ENCODE data around the gene BRD3OS.
"Not testable (repeated sequence)": the region's sequence is repeated elsewhere in the genome, so short reads cannot be mapped to it uniquely, and the experiment has no call there.

BRD3OS gene

DNA sequence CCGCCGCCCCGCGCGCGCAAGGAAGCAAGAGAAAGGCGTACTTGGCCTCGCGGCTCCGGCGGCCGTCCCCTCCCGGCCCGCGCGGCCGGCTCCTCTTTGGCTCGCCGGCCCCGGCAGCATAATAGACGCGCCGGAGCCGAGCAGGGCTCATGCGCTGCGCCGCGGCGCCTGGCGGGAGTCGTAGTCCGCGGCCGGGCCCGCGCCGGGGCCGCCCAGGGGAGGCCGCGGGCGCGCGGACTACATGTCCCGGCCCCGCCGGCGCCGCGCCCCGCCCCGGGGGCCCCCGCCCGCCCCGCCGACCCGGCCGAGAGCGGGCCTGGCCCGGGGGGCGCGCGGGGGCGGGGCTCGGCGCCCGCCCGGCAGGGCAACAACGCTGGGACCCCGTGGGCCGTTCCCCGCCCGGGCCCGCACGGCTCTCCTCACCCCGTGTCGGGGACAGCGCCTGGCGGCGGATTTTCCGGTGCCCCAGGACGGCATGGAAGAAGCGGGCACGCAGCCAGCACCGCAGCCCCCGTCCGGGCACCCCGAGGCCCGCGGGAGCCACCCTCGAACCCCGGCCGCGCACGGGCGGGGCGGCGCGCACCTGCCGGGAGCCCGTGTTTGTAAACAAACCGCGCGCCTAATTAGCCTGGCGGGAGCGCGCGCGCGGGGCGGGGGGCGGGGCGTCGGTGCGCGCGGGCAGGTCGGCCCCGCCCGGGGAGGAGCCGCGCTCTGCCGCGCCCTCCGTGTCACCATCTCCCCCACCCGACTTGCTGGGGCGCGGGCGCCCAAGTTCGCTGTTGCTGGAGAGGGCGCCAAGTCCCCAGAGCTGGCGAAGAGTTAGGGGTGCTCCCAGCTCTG lies 42.8 kb downstream of the BRD3OS start, which contains the start of gene BRD3:
TSS of gene BRD3 (minus strand) at position 123 of the 840 bp plus-strand sequence. CDS start 14,549 bp downstream, outside the sequence.
- peak; percentile 89 for ATAC-seq (ENCODE audit: low read depth)
- no peaks in the 10 kb centered on the region for H3K36me3 ChIP-seq (ENCODE audit: low read depth)

DNA sequence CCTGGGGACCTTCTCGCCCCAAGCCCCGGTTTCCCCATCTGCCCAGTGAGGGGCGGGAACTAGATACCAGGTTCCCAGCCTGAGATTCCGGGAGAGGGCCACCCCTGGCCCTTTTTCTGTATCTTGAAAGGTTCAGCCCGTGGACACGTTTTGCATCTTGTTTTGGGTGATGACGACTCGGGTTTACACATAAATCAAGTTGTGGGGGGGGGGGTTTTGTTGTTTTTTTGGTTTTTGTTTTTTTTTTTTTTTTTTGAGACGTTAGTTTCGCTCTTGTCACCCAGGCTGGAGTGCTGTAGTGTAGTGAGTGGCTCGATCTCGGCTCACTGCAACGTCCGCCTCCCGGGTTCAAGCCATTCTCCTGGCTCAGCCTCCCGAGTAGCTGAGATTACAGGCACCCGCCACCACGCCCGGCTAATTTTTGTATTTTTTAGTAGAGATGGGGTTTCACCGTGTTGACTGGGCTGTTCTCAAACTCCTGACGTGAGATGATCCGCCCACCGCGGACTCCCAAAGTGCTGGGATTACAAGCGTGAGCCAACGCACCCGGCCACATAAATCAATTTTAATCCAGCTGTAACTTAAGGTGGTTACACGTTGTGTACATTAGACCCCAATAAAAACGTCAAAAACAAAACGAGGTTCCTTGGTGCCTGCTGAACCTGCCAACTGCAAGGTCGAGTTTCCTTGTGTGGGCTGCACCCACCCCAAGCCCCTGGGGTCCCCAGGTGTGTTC lies 43.6 kb downstream of the BRD3OS start:
- Histone ChIP-seq H3K4me1 (ENCODE audit: insufficient read depth, poor library complexity, severe bottlenecking) (no peaks in the 10 kb centered on the region), H3K27ac (ENCODE audit: poor library complexity, severe bottlenecking) (no peak overlapping the region), H3K36me3 (ENCODE audit: low read depth) (no peaks in the 10 kb centered on the region), H3K9me3 (ENCODE audit: severe bottlenecking) (no peaks in the 10 kb centered on the region), H3K4me3 (ENCODE audit: severe bottlenecking) (peak overlapping the region; percentile 99), H3K27me3 (ENCODE audit: insufficient read depth, poor library complexity, severe bottlenecking) (peaks cover 10% of the 10 kb centered on the region)
- no peak for ATAC-seq (ENCODE audit: low read depth)
- no peak for DNase-seq (ENCODE audit: low spot score)
- TF ChIP-seq, protein P1, sequence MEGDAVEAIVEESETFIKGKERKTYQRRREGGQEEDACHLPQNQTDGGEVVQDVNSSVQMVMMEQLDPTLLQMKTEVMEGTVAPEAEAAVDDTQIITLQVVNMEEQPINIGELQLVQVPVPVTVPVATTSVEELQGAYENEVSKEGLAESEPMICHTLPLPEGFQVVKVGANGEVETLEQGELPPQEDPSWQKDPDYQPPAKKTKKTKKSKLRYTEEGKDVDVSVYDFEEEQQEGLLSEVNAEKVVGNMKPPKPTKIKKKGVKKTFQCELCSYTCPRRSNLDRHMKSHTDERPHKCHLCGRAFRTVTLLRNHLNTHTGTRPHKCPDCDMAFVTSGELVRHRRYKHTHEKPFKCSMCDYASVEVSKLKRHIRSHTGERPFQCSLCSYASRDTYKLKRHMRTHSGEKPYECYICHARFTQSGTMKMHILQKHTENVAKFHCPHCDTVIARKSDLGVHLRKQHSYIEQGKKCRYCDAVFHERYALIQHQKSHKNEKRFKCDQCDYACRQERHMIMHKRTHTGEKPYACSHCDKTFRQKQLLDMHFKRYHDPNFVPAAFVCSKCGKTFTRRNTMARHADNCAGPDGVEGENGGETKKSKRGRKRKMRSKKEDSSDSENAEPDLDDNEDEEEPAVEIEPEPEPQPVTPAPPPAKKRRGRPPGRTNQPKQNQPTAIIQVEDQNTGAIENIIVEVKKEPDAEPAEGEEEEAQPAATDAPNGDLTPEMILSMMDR (IDR thresholded peaks at IDR 0.05; ENCODE audit: poor library complexity, severe bottlenecking): peak; percentile 11

More for the DNA sequence above, 42.8 kb downstream of the BRD3OS start, which contains the start of gene BRD3:
- H3K27ac ChIP-seq (ENCODE audit: poor library complexity, severe bottlenecking): peak within 1 kb of the TSS; percentile 68
- peak within 1 kb of the TSS; percentile 99 for H3K4me3 ChIP-seq (ENCODE audit: severe bottlenecking)
- H3K27me3 ChIP-seq (ENCODE audit: insufficient read depth, poor library complexity, severe bottlenecking): peaks cover 10% of the 10 kb centered on the region
- TF ChIP-seq, protein P1 (IDR thresholded peaks at IDR 0.05; ENCODE audit: poor library complexity, severe bottlenecking): no peak
- peak; percentile 81 for DNase-seq (ENCODE audit: low spot score)
- no peaks in the 10 kb centered on the region for H3K4me1 ChIP-seq (ENCODE audit: insufficient read depth, poor library complexity, severe bottlenecking)
- no peaks in the 10 kb centered on the region for H3K9me3 ChIP-seq (ENCODE audit: severe bottlenecking)

DNA sequence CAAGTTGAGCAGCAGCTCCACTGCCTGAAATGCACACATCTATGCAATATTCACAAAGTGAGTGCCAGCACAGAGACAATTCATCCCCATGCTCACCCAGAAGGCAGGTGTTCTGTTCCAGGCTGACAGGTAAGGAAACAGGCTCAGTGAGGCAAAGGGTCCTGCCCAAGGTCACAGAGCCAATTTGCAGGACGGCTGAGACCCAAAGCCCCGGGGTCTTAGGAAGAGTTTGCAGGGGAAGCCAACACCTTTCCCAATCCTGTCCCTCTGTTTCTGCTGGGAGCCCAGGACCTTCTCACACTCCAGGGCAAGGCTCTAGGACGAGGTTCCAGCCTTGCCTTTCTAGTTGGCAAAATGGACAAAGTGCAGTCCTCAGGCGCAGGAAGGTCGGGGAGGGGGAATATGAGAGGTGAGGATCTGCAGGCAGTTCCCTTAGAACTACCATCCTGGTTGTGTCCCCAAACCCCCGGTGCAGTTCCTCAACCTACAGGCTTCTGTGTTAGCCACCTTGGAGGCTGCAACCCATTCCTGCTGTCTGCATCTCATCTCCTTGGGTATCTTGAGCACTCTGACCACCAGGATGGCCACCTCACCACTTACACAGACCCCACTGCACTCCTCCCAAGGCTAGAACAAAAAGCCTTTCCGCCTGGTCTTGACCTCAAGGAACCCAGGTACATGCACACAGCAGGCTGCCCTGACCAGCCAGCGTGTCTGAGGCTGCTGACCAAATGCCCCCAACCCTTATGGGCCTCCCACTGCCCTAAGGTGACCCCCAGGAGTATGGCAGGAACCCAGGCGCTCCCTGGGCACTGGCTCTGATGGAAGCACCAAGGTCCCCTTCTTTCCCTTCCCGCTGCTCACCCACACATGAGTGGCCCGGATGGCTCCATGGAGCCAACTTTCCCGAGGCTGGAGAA lies 44.5 kb downstream of the BRD3OS start:
- H3K9me3 ChIP-seq (ENCODE audit: severe bottlenecking): no peaks in the 10 kb centered on the region
- peaks cover 10% of the 10 kb centered on the region for H3K27me3 ChIP-seq (ENCODE audit: insufficient read depth, poor library complexity, severe bottlenecking)
- H3K4me1 ChIP-seq (ENCODE audit: insufficient read depth, poor library complexity, severe bottlenecking): no peaks in the 10 kb centered on the region
- H3K4me3 ChIP-seq (ENCODE audit: severe bottlenecking): no peak overlapping the region
- TF ChIP-seq, protein P1 (IDR thresholded peaks at IDR 0.05; ENCODE audit: poor library complexity, severe bottlenecking): no peak
- ATAC-seq (ENCODE audit: low read depth) (no peak), DNase-seq (ENCODE audit: low spot score) (no peak)
- H3K27ac ChIP-seq (ENCODE audit: poor library complexity, severe bottlenecking): no peak overlapping the region
- no peaks in the 10 kb centered on the region for H3K36me3 ChIP-seq (ENCODE audit: low read depth)

DNA sequence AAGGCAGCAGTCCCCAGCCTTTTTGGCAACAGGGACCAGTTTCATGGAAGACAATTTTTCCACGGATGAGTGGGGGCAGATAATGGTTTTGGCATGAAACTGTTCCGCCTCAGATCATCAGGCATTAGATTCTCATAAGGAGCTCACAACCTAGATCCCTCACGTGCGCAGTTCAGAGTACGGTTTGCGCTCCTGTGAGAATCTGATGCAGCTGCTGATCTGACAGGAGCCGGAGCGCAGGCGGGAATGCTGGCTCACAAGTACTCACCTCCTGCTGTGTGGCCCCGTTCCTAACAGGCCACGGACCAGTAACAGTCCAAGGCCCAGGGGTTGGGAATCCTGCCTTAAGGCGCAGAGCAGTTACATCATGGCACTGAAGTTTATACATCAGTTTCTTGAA lies 45.9 kb downstream of the BRD3OS start:
- Histone ChIP-seq H3K4me3 (ENCODE audit: severe bottlenecking) (no peak overlapping the region), H3K9me3 (ENCODE audit: severe bottlenecking) (no peaks in the 10 kb centered on the region), H3K27me3 (ENCODE audit: insufficient read depth, poor library complexity, severe bottlenecking) (peaks cover 10% of the 10 kb centered on the region), H3K4me1 (ENCODE audit: insufficient read depth, poor library complexity, severe bottlenecking) (no peaks in the 10 kb centered on the region), H3K36me3 (ENCODE audit: low read depth) (no peaks in the 10 kb centered on the region), H3K27ac (ENCODE audit: poor library complexity, severe bottlenecking) (no peak overlapping the region)
- TF ChIP-seq, protein P1 (IDR thresholded peaks at IDR 0.05; ENCODE audit: poor library complexity, severe bottlenecking): no peak
- ATAC-seq (ENCODE audit: low read depth) (no peak), DNase-seq (ENCODE audit: low spot score) (no peak)

DNA sequence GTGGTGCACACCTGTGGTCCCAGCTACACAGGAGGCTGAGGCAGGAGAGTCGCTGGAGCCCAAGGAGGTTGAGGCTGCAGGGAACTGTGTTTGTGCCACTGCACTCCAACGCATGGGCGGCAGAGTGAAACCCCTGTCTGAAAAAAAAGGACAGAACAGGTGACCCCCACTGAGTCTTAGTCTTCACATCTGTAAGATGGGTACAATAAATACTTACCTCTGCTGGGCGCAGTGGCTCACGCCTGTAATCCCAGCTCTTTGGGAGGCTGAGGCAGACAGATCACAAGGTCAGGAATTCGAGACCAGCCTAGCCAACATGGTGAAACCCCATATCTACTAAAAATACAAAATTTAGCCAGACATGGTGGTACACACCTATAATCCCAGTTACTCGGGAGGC lies 47.4 kb downstream of the BRD3OS start:
- not testable (repeated sequence) for H3K36me3 ChIP-seq (ENCODE audit: low read depth); H3K27ac ChIP-seq (ENCODE audit: poor library complexity, severe bottlenecking); DNase-seq (ENCODE audit: low spot score); H3K4me3 ChIP-seq (ENCODE audit: severe bottlenecking); H3K9me3 ChIP-seq (ENCODE audit: severe bottlenecking); H3K4me1 ChIP-seq (ENCODE audit: insufficient read depth, poor library complexity, severe bottlenecking); ATAC-seq (ENCODE audit: low read depth)
- H3K27me3 ChIP-seq (ENCODE audit: insufficient read depth, poor library complexity, severe bottlenecking): peaks cover 10% of the 10 kb centered on the region

Measured in RWPE2 (cell line).